Left hindlimb (tissue), 1 donor: ENCODE results near the gene NPM1.

Experiments
- DNase-seq: peaks from one replicate; pipeline ENCODE4 v3.0.0-alpha.2; 2018

The NPM1 gene

DNA sequence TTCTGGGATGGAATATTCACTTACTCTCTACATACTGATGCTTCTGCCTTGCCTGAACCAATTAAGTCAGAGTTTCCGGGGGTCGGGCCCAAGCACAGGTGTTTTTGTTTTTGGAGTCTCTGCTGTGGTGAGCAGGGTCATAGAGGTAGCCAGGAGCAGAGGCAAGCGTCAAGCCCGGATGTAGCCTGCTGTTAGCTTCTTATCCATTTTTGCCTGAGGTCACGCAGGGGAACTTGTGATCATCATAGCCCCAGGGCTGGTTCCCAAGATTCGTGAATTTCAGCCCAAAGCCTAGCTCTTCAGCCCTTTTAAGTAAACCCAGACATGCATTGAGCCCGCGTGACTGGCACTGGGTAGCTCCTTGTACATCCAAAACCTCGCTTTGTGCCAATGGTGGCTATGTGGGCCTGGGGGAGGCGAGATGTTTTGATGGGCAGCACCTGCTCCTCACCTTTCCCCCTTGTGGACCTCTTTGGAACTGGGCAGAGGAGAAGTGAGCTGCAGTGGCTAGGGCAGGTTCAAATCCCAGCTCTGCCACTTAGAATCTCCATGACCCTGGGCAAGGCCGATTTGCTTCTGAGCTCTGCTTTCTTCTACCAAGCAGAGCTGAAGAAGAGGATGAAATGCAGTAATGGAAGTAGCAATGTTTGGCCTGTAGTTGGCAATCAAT, 65.5 kb downstream of the NPM1 start:
- no peak for DNase-seq

GRCh38 chr5:171453988-171454387, 66.3 kb downstream of the NPM1 start:
- no peak for DNase-seq

GRCh38 chr5:171454549-171454948, 66.9 kb downstream of the NPM1 start:
- DNase-seq: peak; percentile 72

GRCh38 chr5:171455522-171455921, 67.9 kb downstream of the NPM1 start:
- DNase-seq: no peak

GRCh38 chr5:171457208-171457981, 69.7 kb downstream of the NPM1 start:
- no peak for DNase-seq

- no peak for DNase-seq
Observed at GRCh38 chr5:171459839-171460238, 72.2 kb downstream of the NPM1 start.
